Measurements from ENCODE around the gene PLLP. TPM values are rescaled to one million over a fixed set of nuclear protein-coding genes. Genes with fewer than 3 reads are reported as not detected.

The PLLP gene
- total RNA-seq, 1 experiment from 2014 or later = 3.1 TPM

- TF ChIP-seq POLR2A (IDR thresholded peaks at IDR 0.05; ENCODE audit: borderline replicate concordance, extremely low read depth, insufficient read depth, insufficient read length) = no peak
- TF ChIP-seq CEBPB (IDR thresholded peaks at IDR 0.05; ENCODE audit: low read depth) = no peak
- peak; percentile 99 for TF ChIP-seq ATF3 (IDR thresholded peaks at IDR 0.05)
- no peak for TF ChIP-seq ZNF274 (IDR thresholded peaks at IDR 0.05; ENCODE audit: low read depth, low read length)
Observed at GRCh38 chr16:57300387-57301125, 16.1 kb upstream of the PLLP start (continued).

GRCh38 chr16:57299719-57300386, 15.4 kb upstream of the PLLP start:
- RAD21 ChIA-PET (ENCODE audit: low non-redundant PET in 1 of 2, low total read pairs in 2 of 2, uncharacterized antibody in 2 of 2, unreplicated experiment in 2 of 2) = interaction anchor here (0.6 to 1.4 kb wide), 7 partner anchors 8 to 231 kb away, joined by 3 to 6 read pairs (median 3); partner anchors contain the start of genes PSME3IP1 (in 1 of the 2) and RSPRY1 (in 1 of the 2)
- intact Hi-C loops (cut with micrococcal nuclease) = loop anchor here (1.0 to 10.0 kb wide), 6 partner anchors 55 to 219 kb away; partner anchors contain the start of genes ARL2BP, PSME3IP1 and RSPRY1
- Histone ChIP-seq H3K9me2 (ENCODE audit: insufficient read depth) (no peaks in the 10 kb centered on the region), H3K79me2 (ENCODE audit: insufficient read depth, low read length) (no peaks in the 10 kb centered on the region), H3K27ac (ENCODE audit: low read depth, low read length) (peak overlapping the region; percentile 51), H3K9ac (ENCODE audit: low read length) (peak overlapping the region; percentile 14), H2AFZ (ENCODE audit: low read depth, low read length, poor library complexity, severe bottlenecking) (peak overlapping the region; percentile 59), H3K9me3 (ENCODE audit: control insufficient read depth in 1 of 2, insufficient read depth in 1 of 2, low read depth in 1 of 2, low read length in 2 of 2) (no peaks in the 10 kb centered on the region), H3K36me3 (ENCODE audit: control insufficient read depth in 1 of 2, insufficient read depth in 2 of 2, low read length in 2 of 2) (no peaks in the 10 kb centered on the region), H3K4me2 (ENCODE audit: low read length) (peak overlapping the region; percentile 75), H3K4me1 (ENCODE audit: control insufficient read depth in 1 of 2, insufficient read depth in 2 of 2, low read length in 2 of 2) (peaks cover 9 to 40% of the 10 kb centered on the region in 2 experiments), H3K27me3 (ENCODE audit: insufficient read depth, low read length) (no peaks in the 10 kb centered on the region), H3K4me3 (replicated peaks in 1 of 2; ENCODE audit: low read depth in 1 of 2, low read length in 2 of 2) (peak overlapping the region; percentile 32 to 53), H4K20me1 (ENCODE audit: insufficient read depth) (no peaks in the 10 kb centered on the region)
- POLR2A ChIA-PET = interaction anchor here (1.4 to 3.5 kb wide), 3 partner anchors 18 to 118 kb away, joined by 3 to 17 read pairs (median 5); partner anchors contain the start of gene ARL2BP
- CTCF ChIA-PET = interaction anchor here (0.6 to 6.2 kb wide), 6 partner anchors 10 to 148 kb away, joined by 3 to 126 read pairs (median 4); partner anchors contain the start of genes CIAPIN1 and COQ9
- BruUV-seq (replicated peaks) = no TSS peak
- DNase-seq (ENCODE audit: low read depth, low spot score) (peak; percentile 90), ATAC-seq (peak; percentile 75)
- TF ChIP-seq ZFX (IDR thresholded peaks at IDR 0.05) (no peak), EGR1 (IDR thresholded peaks at IDR 0.05; ENCODE audit: low read depth) (peak; percentile 35; the same call in 1 of the 2 replicates), CTCF (IDR thresholded peaks at IDR 0.05 in 2 of 3, conservative IDR thresholded peaks at IDR 0.05 in 1 of 3; ENCODE audit: borderline replicate concordance in 1 of 3, insufficient read depth in 1 of 3, low read depth in 2 of 3, low read length in 2 of 3) (peak in 1 of 3 experiments; percentile 9; a peak in 1 of 6 replicates), CBX3 (IDR thresholded peaks at IDR 0.05; ENCODE audit: low read depth) (peak; percentile 81; the same call in 1 of the 2 replicates), MAX (IDR thresholded peaks at IDR 0.05) (0 out of 2 replicates have a peak, but pooled peaks have one; percentile 44), ZBTB33 (IDR thresholded peaks at IDR 0.05; ENCODE audit: extremely low read depth, insufficient replicate concordance, low read length) (peak; percentile 12), REST (IDR thresholded peaks at IDR 0.05; ENCODE audit: low read depth) (no peak), RAD21 (IDR thresholded peaks at IDR 0.05; ENCODE audit: low read depth) (no peak; the same call in 1 of the 2 replicates), POLR2A (IDR thresholded peaks at IDR 0.05; ENCODE audit: borderline replicate concordance, extremely low read depth, insufficient read depth, insufficient read length) (no peak), FOSL1 (IDR thresholded peaks at IDR 0.05; ENCODE audit: low read depth) (no peak)
